GM18499 (cell line): ENCODE measurements around the gene KRT78.

Experiments used
- ATAC-seq: cut with Tn5 transposase; IDR thresholded peaks from one replicate; pipeline ENCODE4 v1.9.1; 2021; ENCODE audit warnings: moderate number of reproducible peaks; ENCODE audit not compliant: insufficient read depth, unreplicated experiment

KRT78 gene

DNA sequence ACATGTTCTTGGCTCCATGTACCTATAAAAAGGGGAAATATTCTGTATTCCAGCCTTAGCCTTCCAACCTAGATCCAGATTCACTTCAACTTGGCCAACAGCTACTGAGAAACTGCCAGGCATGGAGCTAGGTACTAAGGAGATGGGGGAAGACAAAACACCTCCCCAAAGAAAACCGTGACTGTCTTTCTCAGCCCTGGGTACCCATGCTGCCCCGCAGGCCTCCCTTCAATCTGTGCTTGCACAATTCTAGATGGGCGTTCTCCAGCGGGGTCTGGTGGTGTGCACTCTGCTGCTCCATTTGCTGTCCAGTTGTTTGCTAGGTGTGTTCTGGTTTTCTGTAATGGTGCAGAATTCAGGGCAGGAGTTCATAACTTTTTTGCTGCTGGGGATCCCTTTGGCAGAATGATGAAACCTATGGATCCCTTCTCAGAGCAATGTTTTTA is 34.1 kb downstream of the KRT78 start:
- ATAC-seq, result no peak

DNA sequence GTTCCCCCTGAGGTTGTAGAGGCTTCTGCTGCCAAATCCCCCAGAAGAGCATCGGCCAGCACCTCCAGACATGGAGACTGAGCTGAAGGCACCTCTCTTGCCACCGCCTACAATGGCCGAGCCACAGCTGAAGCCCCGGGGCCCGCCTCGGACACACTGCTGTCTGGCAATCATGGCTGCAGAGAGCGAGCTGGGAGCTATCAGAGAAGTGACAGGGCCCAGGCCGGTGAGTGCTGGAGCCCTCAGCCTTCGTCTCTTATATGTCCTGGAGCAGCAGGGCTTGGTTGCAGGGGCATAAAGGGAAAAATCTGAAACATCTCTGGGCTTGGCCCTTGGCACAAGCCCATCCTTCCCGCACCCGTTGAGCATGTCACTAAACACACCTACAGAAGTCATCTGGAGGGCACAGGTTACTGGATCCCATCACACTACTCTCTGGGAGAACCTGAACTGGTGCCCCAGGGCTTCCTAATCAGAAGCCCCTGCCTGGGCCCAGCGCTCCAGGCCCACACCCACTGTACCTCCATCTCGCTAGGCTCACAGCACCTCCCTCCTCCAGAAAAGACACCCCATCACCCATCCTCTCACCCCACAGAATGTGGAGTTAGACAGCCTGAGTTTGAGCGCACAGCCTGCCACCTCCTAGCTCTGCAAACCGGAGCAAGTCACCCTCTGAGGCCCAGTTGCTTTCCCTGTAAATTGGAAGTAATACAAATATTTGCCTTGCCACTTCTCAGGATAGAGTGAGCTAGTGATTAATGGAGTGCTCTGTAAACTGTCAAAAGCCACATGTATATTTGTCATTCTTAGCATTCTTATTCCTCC is 34.7 kb downstream of the KRT78 start, which contains the start of gene KRT4:
KRT4 (minus strand) TSS at position 232 of the 825 bp plus-strand sequence; CDS start at position 174, 58 bp downstream.
- ATAC-seq, result no peak

DNA sequence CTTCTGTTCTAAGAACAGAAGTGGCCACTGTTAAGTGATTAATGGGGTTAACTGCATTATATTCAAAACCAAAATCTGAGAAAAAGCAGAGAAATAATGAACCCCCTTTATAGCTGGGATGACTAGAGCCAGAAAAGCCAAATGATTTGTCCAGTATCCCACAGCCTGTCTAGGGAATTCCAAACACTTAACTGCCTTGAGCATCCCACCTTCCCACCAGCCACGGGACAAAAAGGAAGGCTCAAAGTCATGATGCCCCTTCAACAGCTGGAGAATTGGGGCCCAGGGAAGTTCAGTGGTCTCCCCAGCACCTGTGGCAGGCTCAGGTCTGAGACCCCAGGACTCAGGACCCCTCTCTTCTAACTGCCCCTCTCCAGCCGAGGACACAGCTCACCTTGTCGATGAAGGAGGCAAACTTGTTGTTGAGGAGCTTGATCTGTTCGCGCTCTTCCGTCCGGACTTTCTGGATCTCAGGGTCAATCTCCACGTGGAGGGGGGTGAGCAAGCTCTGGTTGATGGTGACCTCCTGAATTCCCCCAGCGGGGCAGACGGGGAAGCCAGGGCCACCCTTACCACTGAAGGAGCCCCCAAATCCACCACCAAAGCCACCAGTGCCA is 35.5 kb downstream of the KRT78 start:
- no peak for ATAC-seq

DNA sequence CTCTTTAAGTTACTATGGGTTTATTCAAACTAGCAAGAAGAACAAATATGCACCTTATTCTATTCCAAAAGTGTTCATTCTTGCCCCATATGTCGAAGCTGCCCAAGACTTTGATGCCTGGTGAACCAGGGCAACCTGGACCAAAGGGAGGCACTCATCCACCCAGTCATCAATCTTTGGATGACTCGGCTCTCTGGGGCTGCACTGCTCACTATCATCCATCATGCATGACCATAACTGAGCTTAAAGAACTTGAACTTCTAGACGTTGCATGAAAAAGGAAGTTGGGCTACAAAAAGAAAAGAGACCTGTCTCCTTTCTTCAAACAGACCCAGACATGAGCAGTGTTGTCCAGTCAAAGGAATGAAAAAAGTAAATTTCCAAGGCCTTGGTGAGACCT is 36.0 kb downstream of the KRT78 start:
- ATAC-seq, result no peak

DNA sequence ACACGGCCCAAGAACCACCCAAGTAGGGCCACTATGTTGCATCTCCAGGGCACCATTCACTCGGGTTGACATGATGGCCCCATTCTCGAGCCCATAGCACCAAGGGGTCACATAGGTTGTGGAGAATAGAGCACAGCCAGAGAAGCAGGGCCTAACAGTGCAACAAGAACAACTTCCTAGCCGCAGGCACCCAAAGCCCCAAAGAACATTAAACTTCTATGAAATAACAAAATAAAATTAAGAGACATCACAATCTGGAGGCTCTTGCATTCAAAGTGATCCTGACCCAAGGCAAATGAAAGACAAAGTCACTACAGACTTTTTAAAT is 36.8 kb downstream of the KRT78 start:
- ATAC-seq, result no peak

DNA sequence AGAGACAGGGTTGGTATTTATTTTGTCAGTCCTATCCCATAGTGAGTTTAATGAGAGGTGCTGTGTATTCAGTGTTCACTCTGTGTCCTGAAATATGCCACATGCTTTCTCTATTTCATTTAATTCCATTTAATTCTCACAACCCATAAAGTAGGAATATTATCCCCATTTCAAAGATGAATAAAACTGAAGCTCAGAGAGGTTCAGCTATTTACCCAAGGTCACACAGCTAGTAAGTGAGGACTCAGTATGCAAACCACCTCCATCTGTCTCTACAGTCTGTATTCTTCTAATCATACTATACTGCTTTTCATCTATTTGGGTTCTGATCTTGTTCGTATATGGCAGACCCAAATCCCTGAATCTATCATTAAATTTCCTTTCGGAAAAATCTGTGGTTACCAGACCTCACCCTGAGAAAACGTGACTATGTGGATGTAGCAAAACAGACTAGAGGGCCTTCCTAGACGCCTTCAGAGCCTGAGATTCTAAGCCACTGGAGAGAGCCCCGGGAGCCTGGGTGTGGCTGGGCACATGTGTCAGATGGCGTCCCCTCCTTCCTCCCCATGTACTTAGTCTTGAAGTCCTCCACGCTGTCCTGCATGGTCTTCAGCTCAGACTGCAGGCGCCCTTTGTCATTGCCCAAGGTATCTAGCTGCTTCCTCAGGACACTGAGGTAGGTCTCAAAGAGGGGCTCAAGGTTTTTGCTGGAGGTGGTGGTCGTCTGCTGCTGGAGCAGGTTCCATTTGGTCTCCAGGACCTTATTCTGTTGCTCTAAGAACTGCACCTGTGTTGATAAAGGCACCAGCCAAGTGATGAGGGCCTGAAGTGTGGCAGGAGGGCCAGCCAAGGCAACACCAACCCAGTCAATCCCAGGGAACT is 37.4 kb downstream of the KRT78 start:
- no peak for ATAC-seq

DNA sequence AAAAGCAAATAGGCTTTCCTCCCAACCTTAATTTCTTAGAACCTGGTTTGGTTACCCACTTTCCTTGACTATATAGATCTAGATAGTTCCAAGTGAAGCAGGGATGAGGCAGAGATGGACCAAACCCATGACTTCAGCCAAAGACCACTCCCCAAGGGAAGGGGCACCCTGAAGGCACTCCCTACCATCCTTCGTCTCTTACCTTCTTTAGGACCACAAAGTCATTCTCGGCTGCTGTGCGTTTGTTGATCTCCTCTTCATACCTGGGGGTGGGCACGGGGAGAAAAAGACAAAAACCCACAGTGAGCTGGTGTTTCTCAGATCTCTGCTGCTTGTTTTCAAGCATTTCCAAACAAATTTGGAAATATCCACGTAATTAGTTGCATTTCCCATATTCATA is 38.2 kb downstream of the KRT78 start:
- ATAC-seq, result no peak

DNA sequence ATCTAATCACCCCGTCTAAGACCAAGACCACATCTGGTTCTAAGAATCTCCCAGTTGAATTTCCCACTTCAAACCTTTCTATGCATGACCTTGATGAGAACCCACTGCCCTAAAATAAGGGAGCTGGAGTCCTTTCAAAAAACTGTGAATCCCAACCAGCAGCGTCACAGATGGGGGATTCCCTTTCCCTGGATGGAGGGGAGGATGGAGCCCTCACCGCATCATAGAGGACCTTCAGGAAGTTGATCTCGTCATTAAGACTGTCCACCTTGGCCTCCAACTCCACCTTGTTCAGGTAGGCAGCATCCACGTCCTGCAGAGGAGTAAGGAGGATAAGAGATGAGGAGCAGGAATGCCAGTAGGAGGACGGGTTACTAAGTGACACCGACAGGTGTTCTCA is 39.6 kb downstream of the KRT78 start:
- no peak for ATAC-seq

DNA sequence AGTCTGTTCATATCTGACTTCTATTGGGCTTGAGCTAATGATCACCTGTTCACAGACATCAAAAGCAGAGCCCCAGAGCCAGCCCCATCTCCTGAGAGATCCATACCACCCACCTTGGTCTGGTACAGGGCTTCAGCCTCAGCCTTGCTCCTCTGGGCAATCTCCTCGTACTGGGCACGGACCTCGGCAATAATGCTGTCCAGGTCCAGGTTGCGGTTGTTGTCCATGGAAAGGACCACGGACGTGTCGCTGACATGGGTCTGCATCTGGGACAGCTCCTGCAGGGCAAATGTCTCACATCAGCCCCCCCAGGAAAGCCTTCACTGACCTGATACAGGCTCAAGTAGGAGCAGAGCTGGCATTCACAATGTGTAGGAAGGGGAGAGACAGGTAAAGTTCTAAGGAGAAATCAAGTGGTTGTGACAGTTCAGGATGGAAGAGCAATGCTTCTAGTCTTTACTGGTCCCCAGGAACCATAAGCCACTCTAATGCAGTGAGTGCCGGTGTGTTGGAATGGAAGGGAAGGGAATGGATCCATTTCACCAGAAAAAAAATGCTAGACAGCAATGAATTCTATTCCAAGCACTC is 40.1 kb downstream of the KRT78 start:
- ATAC-seq, result no peak

DNA sequence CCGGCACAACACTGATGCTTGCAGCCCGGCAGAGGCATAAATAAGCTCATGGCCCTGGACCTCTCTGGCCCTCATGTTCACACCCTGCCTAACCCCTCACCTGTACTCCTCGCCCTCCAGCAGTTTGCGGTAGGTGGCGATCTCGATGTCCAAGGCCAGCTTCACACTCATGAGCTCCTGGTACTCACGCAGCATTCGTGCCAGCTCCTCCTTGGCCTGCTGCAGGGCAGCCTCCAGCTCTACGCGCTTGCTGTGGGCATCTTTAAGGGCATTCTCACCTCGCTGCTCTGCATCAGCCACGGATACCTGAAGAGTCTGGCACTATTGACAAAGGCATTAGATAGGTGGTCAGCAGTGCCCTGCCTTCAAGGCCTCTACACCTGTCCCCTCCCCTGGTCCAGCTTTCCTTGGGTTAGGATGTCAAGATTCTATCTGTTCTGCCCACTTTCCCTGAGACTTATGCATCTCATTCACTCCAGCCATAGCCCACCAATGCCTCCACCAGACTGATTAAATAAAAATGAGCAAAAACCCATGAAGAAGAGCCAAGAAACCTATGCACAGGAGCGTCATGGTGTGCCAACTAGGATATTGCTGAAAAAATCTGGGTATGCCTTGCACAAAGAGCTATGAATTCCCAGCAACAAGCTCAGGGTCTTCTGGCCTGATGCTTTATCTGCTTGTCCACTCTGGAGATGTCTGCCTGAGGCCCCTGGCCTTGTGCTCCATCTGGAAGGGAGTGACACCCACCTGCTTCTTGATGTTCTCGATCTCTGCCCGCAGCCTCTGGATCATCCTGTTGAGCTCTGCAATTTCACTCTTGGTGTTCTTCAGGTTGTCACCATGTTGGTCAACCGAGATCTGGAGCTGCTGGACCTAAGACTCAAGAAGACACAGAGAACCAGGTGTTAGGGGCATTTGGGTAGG is 41.0 kb downstream of the KRT78 start:
- no peak for ATAC-seq

DNA sequence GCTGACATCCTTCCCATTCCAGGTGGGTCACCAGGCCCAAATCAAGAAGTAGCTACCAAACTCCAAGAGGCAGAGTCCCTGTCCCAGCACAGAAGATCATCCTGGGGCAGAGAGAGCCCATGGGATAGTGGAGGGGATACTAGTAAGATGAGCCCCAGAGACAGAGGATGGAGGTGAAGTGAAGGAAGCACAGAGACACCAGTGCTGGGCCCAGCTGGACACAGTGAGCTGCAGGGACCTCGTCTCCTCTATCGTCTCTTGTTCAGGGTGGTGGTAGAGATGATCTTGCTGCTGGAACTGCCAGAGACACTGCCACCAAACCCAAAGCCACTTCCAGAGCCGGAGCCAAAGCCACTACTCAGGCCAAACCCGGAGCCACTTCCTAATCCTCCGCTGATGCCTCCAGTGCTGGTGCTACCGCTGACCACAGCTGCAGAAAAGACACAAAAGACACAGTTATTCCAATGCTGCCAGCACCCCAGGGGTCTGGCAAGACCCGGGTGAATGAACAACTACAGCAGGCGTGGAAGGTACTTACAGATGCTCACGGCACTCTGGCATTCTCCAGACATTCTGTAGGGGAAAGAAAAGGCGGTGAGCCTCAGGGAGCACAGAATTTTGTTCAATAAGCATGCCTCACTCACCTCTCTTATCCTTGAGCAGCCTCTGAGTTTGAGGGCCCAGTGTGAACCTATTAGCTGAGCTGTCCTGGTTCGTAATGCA is 41.8 kb downstream of the KRT78 start:
- no peak for ATAC-seq

DNA sequence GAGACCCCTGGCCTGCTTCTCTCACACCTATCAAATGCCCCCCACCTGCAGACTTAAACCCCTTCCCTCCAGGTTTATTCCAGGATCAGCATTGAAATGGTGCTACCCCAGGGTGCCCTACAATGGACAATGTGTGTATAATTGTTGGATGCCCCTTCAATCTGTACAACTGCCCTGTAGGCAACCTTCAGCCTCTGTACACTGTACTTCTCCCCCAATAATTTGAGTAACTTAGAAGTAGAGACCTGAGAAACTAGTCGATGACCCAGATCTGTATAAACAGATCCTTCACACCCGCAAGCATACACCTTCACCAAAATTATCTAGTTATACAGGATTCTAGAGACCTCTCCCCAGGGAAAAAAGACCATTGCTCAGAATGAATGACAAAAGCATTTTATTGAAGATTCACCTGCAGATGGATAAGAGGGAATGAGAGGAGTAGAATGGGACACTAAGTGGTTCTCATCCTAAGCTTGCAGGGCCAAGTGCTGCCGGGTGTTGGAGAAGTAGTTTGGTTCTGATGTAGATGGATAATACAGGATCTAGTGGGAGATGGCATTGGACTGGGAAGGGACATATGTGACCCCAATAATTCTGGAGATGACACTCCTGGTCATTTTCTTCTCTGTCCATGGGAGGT is 42.5 kb downstream of the KRT78 start:
- no peak for ATAC-seq

DNA sequence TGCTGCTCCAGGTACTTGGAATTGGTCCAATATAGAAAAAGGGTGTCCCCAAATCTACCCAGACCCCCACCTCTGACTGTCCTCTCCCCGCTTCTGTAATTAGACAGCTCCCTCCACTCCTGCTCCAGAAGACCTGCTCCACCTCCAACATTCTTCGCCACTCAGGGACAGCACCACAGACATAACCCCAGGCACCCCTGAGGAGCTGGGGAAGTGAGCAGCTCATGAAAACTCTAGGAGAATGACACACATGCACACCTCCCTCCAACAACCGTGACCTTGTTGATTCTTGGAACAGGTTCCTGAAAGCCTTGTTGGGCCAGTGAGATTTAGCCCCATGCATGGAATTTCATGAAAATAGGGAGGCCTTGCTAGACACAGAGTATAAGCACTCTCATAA is 43.1 kb downstream of the KRT78 start:
- ATAC-seq, result no peak

DNA sequence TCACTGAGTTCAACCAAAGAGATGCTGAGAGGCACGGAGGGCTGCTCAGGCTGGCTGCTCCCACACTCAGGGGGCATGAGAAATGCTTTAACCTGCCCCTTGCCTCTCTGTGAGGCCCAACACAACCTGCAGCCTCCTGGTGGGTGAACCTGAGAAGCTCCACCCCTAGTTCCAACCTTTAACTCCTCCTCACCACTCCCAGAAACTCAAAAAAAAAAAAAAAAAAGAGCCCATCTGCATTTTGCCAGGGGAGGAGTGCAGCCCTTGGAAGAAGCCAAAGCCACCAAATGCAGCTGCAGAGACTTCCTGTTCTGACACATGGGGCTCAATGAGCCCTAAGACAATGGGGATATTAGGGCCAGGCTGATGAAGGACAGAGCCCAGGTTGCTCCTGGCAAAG is 43.8 kb downstream of the KRT78 start:
- ATAC-seq, result no peak

DNA sequence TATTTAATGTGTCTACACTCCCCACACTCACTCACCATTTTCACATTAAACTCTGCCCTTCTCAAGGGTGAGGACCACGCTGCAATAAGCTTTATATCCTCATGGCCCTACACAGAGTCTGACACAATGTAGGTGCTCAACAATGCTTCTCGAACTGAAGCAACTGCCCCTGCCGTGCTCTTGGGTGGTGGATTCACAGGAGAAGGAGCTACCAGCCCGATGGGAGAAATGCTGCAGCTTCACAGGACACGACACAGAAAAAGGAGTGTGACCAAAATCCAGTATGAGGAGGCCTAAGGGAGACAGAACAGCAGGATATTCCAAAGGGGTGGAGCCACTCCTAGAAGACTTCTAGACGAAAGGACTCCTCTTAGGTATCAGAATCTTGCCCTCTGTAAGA is 46.4 kb downstream of the KRT78 start:
- ATAC-seq, result no peak

DNA sequence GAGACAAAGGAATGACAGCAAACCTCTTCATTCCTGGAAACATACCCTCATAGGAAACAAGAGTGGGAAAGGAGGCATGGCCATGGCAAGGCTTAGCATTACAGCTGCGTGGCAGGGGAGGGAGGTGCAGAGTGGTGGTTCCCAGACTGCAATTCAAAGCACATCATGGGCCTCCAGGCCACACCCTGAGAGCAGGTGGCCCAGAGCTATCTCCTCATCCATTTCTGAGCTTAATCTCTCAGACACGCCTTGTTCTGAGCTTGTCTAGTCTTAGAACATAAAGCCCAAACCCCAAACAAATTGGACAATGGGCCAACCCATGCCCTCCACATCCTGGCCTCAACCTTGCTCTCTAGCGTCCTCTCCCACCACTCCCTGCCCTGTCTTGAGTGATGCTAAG is 47.0 kb downstream of the KRT78 start:
- ATAC-seq, result no peak

DNA sequence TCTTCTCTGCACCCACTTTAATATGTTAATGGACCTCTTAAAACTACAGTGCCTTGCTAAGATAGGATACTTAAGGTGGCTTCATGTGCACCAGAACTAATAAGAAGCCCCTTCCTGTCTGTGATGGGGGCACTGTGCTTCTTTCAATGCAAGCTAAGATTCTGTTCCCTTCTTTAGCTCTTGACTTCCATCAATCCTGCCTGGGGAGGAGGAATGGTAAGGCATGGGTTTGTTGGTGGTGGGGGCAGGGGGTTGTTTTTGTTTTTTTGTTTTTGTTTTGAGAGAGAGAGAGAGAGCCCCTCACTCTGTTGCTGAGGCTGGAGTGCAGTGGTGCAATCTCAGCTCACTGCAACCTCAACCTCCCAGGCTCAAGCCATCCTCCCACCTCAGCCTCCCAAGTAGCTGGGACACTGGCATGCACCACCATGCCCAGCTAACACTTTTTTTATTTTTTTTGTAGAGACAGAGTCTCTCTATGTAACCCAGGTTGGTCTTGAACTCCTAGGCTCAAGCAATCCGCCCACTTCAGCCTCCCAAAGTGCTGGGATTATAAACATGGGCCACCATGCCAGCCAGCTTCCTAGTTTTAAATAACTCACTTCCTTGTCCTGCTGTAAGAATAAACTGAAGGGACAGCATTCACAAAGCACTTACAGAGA is 48.4 kb downstream of the KRT78 start:
- ATAC-seq, result no peak
